ENCODE data around the gene RDH16.

RDH16 gene

DNA sequence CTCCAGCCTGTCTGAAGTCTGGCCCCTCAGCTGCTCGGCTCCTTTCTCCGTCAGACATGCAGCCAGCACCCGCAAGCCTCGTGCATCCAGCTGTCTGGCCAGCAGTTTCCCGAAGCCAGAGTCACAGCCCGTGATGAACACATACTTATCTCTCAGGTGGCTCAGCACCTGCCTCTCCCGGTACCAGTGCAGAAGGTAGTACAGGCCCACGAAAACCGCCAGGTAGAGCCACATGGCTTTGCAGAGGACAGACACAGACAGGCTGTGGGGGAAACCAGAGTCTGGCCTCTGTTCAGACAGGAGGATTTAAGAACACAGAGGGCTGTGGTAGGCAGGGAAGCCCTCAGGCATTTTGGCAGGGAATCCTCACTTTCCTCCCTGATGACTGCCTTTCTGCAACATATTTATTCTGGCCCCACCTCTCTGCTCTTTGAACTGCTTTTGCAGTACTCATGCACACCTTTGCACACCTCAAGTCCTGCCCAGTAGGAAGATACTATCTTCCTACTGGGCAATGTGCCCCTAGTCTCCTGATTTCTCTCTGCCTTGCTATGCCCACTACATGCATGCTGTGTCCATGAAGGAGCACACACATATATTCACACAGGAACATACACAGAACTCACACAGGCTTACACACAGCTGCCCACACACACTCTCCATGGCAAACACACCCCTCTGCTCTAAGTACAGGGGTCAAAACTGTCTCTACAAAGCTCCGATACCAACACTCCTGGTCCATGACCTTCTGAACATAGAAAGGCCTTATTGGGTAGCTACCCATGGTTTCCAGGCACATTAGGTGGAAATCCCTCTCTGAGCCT, at the start of gene RDH16:
RDH16 (minus strand) TSS at position 380 of the 824 bp plus-strand sequence; CDS start at position 234, 146 bp downstream.
- DNase-seq: no peak

DNA sequence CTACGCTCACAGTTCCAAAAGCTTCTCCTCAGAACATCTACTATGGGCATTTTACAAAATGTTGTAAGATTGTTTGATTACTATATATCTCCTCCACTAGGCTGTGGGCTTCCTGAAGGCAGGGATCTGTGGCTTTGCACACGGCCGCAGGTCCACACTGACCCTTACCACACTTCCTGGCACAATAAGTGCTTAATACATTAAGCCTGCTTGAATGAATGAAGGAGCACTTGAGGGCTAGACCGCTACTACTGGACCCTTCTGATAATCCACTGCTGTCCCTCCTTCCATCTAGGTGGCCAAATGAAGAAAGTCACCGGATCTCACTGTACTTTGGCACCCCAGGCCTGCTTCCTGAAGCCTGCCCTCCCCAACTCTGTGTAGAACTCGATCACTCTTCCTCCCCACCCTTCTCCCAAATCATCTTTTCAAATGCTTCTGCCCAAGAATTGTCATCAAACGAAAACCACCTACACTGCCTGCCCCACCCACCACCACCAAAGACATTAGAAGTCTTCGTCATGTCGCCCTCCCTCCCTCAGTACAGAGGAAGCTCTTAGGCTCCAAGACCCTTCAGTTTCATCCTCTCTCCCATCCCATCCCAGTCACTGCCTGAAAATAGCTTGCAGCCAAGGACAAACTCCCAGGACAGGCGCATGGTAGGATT, 49.5 kb upstream of the RDH16 start:
- no peak for DNase-seq

DNA sequence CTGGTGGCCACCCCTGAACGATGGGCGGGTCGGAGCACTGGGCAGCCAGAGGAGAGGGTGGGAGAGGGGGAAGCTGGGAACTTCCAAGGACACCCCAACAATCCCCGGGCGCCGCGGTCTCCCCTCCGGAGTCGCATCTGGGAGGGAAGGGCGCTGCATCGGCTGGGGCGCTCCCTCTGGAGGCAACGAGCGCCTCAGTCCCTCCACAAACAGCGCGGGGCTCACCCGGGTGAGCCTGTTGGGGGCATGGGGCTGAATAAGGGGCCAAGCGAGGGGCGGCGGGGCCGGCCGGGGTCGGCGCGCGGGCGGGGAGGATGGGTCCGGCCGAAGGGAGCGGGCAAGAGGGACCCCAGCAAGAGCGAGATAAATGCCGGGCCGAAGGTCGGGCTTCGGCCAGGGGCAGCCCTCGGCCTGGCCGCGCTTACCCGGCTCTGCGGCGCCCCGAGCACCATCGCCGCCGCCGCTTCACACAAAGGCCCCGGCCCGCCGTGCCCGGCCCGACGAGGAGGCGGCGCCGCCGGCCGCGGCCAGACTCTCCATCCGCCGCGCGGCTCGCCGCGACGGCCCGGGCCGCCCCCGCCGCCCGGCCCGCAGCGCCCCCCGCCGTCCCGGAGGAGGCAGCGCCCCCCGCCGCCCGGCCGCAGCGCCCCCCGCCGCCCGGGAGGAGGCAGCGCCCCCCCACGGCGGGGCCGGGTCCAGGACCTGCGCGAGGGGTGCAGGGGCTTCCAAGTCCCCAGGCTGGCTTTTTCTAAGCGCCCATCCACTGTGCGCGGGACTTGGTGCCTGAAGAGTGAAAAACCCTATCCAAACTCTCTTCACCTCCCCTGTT, 48.8 kb upstream of the RDH16 start, which contains the start of gene ZBTB39:
ZBTB39 (minus strand) TSS at position 567 of the 829 bp plus-strand sequence. CDS start 1,629 bp downstream, outside the sequence.
- DNase-seq: peak; percentile 62

- no peak for DNase-seq
Measured at GRCh38 chr12:57004651-57005050, 47.2 kb upstream of the RDH16 start.

DNA sequence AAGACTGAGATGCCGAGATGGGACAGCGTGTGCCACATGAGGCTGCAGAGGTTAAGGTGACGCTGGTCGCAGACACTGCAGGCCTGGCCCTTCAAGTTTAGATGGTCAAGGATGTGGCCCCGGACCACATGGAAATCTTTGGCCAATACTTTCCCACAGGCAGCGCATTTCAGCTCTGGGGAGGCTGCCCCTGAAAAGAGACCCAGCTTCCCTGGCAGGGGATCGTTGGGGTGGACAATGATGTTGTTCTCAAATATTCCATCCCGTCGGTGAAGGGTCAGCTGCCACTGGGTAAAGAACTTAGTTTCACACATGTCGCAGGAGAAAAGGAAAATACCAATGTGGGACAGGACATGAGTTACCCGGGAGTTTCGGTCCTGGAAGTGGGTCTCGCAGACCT, 46.0 kb upstream of the RDH16 start:
- no peak for DNase-seq

DNA sequence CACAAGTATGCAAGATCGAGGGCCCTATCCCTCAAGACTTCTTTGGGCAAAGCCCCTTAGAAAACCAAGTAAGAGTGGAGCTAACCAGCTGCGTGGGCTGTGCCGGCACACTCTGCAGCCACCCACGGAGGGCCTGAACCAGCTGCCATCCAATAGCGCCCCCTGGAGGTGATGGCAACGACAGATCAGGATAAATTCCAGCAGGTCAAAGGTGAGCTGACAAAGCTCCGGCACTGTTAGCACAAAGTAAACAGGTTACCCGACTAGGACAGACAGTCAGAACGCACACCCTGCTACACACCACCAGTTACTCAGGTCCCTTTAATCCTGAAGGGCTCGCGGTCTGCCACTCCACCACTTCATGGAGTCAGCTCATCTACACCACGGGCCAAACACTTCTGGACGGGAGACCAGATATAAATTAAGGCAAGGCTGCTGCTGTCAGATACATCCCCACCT, 44.1 kb upstream of the RDH16 start:
- DNase-seq: no peak

DNA sequence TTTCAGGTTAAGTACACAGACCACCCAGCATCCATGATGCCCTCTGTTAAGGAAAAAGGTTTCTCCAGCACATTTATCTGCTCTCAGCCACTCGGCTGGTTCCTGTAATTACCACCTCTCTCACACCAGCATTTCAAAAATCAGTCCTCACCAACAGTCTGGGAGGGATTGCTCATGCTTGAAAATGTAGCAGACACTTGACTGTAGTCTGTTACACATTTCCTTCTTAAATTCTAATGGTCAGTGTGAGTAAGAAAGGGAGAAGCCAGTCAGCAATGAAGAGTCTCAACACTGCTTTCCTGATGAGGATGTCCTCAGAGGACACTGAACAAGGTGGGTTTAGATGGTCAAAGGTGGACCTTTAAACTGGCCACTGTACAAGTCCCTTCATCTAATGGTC, 43.0 kb upstream of the RDH16 start:
- DNase-seq: no peak

- no peak for DNase-seq
Measured at GRCh38 chr12:56999456-56999855, 42.0 kb upstream of the RDH16 start.

- no peak for DNase-seq
Measured at GRCh38 chr12:56998981-56999380, 41.6 kb upstream of the RDH16 start.

DNA sequence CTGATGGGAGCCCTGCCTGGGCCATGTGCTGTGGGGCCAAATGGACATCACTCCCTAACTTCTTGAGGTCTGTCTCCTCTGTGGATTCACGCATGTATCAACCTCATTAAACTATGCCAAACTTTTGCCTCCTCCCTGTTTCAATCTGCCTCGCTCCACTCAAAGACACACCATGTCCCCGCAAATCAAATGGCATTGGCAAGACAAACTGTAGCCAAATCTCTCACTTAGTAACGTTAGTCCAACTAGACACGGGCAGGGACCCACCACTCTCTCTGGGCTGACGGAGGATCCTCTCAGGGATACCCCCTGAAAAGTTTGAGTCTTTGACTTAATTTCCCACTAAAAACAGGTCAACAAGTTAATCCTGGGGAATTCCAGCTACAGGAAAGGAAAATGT, 40.9 kb upstream of the RDH16 start:
- DNase-seq: no peak

- no peak for DNase-seq
Measured at GRCh38 chr12:56996793-56997545, 39.6 kb upstream of the RDH16 start.

- DNase-seq: no peak
Measured at GRCh38 chr12:56995930-56996496, 38.6 kb upstream of the RDH16 start.

GRCh38 chr12:56995201-56995929, 38.0 kb upstream of the RDH16 start:
- DNase-seq: no peak

DNA sequence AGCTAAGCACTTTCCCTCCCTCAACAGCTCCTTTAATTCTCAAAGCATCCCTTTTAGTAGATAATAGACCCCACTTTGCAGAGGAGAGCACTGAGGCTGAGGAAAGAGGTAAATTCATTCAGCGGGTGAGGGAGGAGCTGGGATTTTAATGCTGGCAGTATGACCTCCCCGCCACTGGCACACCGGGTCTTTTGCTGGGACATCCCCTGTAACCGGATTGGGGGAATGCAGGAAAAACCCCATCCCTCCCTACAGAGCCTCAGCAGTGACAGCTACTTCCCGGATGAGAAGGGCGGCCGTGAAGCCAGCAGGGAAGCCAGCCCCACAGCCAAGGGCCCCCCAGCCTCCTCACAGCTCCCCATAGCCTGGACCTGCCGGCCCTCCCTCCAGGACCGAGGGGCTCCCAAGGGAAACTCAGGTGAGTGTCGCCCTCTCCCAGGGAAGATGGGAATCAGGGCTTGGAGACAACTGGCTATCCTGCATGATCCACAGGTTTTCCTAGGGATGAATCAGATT, 36.9 kb upstream of the RDH16 start:
- no peak for DNase-seq

DNA sequence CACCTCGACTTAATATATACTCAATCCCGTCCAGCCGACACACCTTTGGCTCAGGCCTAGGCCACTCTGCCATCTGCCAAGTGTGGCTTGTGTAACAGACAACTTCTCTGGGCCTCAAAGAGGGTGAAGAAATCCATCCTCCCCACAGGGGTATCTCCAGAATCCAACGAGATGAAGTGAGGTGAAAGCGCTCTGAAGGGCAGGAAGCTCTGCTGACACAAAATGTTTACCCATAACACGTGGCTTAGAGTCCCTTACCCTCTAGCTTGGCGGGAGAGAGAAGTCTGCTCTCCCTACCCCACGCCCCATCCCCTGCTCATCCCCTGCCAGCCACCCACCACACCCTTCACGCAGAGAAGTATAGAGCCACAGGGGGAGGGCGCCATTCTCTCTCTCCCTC, 35.9 kb upstream of the RDH16 start:
- DNase-seq: no peak

- no peak for DNase-seq
Measured at GRCh38 chr12:56991319-56992246, 34.2 kb upstream of the RDH16 start.

GRCh38 chr12:56990648-56991318, 33.4 kb upstream of the RDH16 start:
- no peak for DNase-seq

GRCh38 chr12:56989861-56990610, 32.6 kb upstream of the RDH16 start:
- DNase-seq: no peak

Data from NCI-H2171 (cell line).